Bronchial epithelial cell (primary cell): ENCODE data around the gene SP110. TPM values are rescaled to one million over a fixed set of nuclear protein-coding genes. Genes with fewer than 3 reads are reported as not detected.

ENCODE experiments used
- DNase-seq: peaks from one replicate; pipeline ENCODE4 v3.0.0-alpha.2; 2010; ENCODE audit warnings: low read depth
- FAIRE-seq: peaks from 2 replicates; lab custom pipeline; 2011; peaks lifted over from hg19 to GRCh38; lab: Jason Lieb, UNC
- H3K27me3 ChIP-seq: 2 replicates; pipeline ENCODE4 v1.5.1; 2011; ENCODE audit warnings: low read length; ENCODE audit not compliant: control insufficient read depth, insufficient read depth
- H3K36me3 ChIP-seq: 2 replicates; pipeline ENCODE4 v1.5.1; 2011; ENCODE audit warnings: low read length; ENCODE audit not compliant: control insufficient read depth, insufficient read depth
- H3K4me3 ChIP-seq: 2 replicates; pipeline ENCODE4 v1.5.1; 2011; ENCODE audit warnings: mild to moderate bottlenecking, low read depth, low read length, control low read depth
- total RNA-seq: library from RNA; depleted of rRNA; stranded (reverse); fragments of >200 nt; gene quantifications from 2 replicates; pipeline ENCODE4 v1.2.1, GENCODE V29; 2014
- TF ChIP-seq, protein P1 (sequence below): IDR thresholded peaks from 2 replicates; pipeline ENCODE4 v1.5.1; 2011; ENCODE audit warnings: mild to moderate bottlenecking, moderate library complexity, low read length, control low read depth, inconsistent platforms; ENCODE audit not compliant: insufficient read depth, severe bottlenecking

The SP110 gene
- total RNA-seq, 1 donor from 2014 or later: 0.53 TPM

- TF ChIP-seq, protein P1, sequence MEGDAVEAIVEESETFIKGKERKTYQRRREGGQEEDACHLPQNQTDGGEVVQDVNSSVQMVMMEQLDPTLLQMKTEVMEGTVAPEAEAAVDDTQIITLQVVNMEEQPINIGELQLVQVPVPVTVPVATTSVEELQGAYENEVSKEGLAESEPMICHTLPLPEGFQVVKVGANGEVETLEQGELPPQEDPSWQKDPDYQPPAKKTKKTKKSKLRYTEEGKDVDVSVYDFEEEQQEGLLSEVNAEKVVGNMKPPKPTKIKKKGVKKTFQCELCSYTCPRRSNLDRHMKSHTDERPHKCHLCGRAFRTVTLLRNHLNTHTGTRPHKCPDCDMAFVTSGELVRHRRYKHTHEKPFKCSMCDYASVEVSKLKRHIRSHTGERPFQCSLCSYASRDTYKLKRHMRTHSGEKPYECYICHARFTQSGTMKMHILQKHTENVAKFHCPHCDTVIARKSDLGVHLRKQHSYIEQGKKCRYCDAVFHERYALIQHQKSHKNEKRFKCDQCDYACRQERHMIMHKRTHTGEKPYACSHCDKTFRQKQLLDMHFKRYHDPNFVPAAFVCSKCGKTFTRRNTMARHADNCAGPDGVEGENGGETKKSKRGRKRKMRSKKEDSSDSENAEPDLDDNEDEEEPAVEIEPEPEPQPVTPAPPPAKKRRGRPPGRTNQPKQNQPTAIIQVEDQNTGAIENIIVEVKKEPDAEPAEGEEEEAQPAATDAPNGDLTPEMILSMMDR: no peak
- FAIRE-seq (no peak), DNase-seq (no peak)
- Histone ChIP-seq H3K27me3 (no peaks in the 10 kb centered on the region), H3K4me3 (no peak overlapping the region), H3K36me3 (no peaks in the 10 kb centered on the region)
Observed at GRCh38 chr2:230130668-230131364, 89.0 kb downstream of the SP110 start.

- Histone ChIP-seq H3K36me3 (no peaks in the 10 kb centered on the region), H3K4me3 (no peak overlapping the region), H3K27me3 (no peaks in the 10 kb centered on the region)
- TF ChIP-seq, protein P1: no peak
- DNase-seq (no peak), FAIRE-seq (no peak)
Observed at GRCh38 chr2:230129343-230129742, 90.4 kb downstream of the SP110 start.

- Histone ChIP-seq H3K4me3 (no peak overlapping the region), H3K36me3 (no peaks in the 10 kb centered on the region), H3K27me3 (no peaks in the 10 kb centered on the region)
- peak; percentile 87 for FAIRE-seq
- TF ChIP-seq, protein P1: no peak
- no peak for DNase-seq
Observed at GRCh38 chr2:230128623-230129342, 91.0 kb downstream of the SP110 start.

- TF ChIP-seq, protein P1: no peak
- Histone ChIP-seq H3K27me3 (no peaks in the 10 kb centered on the region), H3K36me3 (no peaks in the 10 kb centered on the region), H3K4me3 (no peak overlapping the region)
- DNase-seq (no peak), FAIRE-seq (no peak)
Observed at GRCh38 chr2:230127195-230127594, 92.6 kb downstream of the SP110 start.

- TF ChIP-seq, protein P1: no peak
- FAIRE-seq: no peak
Observed at GRCh38 chr2:230124757-230125431, 94.9 kb downstream of the SP110 start.

More at GRCh38 chr2:230124757-230125431, 94.9 kb downstream of the SP110 start:
- H3K36me3 ChIP-seq: no peaks in the 10 kb centered on the region
- no peak for DNase-seq
- no peaks in the 10 kb centered on the region for H3K27me3 ChIP-seq
- H3K4me3 ChIP-seq: no peak overlapping the region
